G401.6 (cell line): Measurements from ENCODE around the gene LTB4R.

ENCODE experiments used
- FAIRE-seq: peaks from 2 replicates; lab custom pipeline; 2012; peaks lifted over from hg19 to GRCh38; lab: Jason Lieb, UNC

Gene LTB4R

DNA sequence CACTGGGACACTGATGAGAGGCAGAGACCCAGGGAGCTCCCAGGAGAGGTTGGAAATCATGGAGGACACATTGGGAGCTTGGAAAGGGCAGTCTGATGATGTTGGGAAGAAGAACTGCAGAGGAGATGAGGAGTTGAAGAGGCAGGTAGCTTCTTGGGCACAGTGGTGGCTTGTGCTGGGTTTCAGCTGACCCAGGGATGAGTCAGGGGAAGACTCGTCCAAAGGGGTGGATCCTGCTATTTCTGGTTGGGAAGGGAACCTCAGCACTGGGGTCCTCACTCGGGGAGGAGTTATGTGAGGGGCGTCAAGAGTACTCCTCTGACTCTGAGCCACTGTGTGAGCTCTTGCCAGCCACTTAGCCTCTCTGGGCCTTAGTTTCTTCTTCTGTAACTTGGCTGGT, 12.0 kb downstream of the LTB4R start:
- FAIRE-seq = no peak

- no peak for FAIRE-seq
Observed at GRCh38 chr14:24324024-24324423, 12.7 kb downstream of the LTB4R start.

- FAIRE-seq = no peak
Observed at GRCh38 chr14:24325041-24325530, 13.8 kb downstream of the LTB4R start.

DNA sequence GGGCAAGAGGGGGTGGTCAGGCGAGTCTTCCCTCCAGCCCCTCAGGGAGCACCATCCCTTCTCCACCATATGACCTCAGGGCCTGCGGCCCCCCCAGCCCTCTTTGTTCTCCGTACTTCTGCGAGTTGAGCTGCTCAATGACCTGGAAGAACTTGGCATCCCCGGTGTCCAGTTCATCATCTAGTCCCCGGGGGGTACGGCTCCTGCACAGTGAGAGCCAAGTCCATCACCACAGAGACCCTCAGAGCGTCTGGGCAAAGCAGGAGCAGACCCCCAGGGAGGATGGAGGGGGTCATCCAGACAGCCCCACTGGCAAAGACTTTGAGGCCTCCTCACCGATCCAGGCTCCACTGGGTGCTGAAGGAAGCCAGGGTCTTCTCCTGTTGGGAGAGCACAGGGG, 14.7 kb downstream of the LTB4R start:
- no peak for FAIRE-seq

DNA sequence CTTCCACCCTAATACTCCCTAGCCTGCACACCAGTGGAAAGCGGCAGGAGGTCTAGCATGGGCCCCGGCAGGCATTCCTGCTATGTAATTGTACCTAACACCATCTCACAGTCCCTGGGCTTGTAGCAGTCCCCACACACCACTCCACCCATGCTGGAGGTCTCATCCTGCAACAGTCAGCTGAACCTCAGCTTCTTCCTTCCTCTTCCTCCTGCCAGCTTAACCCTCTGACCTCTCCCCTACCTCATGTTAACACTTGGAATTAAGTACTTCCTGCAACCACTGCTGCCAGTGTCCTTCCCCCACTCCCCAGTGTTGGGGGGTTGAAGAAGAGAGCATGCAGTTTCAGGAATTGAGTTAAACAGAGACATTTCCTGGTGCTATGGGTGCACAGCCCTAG, 16.0 kb downstream of the LTB4R start:
- FAIRE-seq = no peak

GRCh38 chr14:24327914-24328313, 16.6 kb downstream of the LTB4R start:
- peak; percentile 34 for FAIRE-seq

DNA sequence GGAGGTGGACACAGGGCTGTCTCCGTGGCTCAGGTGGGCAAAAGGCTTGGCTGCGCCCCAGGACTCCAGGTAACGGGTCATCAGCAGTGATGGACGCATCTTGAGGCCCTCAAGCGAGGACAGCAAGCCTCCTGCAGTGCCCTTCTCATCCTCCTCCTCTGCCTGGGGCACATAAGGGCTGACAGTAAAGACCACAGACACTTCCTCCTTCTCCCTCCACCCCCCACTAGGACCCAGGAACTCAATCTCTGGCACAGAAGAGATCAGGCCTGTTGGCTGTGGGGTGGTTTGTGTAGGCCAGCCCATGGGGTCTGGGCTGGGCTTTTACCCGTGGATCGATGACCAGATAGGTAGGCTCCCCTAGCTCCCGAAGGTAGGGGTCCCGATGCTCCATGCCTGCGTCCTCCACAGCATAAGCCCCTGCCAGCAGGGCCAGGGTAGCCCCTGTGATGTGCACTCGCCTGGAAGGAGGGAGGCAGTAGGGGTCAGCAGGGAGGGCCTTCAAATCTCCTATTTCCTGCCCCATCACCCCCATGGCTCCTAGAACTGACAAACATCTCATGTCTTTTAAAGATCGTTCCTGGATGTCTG, 17.9 kb downstream of the LTB4R start:
- no peak for FAIRE-seq

- FAIRE-seq = no peak
Observed at GRCh38 chr14:24329736-24330135, 18.4 kb downstream of the LTB4R start.

GRCh38 chr14:24330973-24331674, 19.8 kb downstream of the LTB4R start:
- no peak for FAIRE-seq

DNA sequence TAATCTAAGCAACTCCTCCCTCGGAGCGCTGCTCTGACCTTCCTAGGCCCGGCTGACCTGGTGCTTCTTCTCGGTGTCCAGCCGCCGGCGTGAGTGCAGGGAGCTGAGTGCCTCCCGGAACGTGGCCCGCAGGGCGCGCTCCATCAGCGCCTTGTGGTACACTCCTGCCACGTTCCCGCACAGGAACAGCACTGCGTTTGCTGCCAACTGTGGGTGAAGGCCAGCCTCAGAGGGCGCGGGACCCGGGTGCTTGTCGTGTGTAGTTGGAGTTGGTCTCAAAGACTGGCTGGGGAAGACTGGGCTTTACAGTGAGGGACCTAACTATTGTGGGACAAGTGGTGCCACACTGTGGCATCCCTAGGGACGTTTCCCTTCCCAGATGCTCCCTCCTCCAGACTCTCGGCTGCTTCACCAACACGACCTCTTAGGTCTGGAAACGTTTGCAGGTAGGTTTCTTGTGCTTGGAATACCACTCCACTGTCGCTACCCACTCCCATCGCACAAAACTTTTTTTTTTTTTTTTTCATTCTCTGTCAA, 20.5 kb downstream of the LTB4R start:
- FAIRE-seq = no peak

- FAIRE-seq = no peak
Observed at GRCh38 chr14:24332268-24332993, 21.1 kb downstream of the LTB4R start.

GRCh38 chr14:24334431-24335291, 23.4 kb downstream of the LTB4R start, which contains the start of gene ADCY4:
TSS of gene ADCY4 (minus strand) at chr14:24335071. CDS start at chr14:24334652, 419 bp downstream.
- no peak for FAIRE-seq

- no peak for FAIRE-seq
Observed at GRCh38 chr14:24335461-24336171, 24.3 kb downstream of the LTB4R start.

GRCh38 chr14:24337144-24337823, 26.0 kb downstream of the LTB4R start:
- no peak for FAIRE-seq

- FAIRE-seq = no peak
Observed at GRCh38 chr14:24337824-24338175, 26.5 kb downstream of the LTB4R start.

- no peak for FAIRE-seq
Observed at GRCh38 chr14:24338843-24339242, 27.5 kb downstream of the LTB4R start.

DNA sequence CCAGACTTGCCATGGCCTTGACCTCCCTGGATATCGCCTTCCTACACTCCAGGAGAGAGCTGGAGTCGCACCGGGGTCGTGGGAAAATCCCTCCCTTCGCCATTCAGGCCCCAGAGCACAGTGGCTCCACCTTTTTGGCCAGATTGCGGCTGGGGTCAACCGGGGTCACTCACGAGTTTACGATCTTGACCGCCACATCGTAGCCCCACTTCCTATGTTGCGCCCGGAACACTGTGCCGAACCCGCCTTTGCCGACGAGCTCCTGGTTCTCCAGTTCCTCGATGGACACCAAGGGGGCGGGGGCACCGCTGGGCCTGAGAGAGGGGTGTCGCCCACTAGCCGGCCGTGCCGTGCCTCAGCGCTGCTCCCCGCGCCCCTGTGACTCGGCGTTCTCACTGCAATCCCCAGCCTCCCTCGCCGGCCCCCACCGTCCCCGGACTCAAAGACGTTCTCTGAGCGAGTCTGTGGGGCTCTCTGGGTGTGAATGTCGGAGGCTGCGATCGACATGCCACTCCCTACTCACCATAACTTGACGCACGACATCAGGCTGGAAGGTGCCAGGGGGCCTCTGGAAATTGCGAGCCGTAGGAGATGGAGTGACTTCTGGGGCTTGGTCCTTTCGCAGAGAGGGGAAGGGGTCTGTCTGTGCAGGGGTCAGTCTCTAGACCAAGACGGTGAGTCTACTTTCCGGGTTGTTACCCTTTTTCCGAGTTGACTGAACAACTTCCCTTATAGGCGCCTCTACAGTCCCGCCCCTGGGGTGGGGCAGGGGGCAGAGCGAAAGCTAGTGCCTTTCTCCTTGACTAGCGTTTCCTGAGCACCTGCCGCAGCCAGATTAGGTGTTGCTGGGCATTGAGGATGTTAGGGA, 28.2 kb downstream of the LTB4R start, which contains the start of gene RIPK3:
Gene RIPK3, minus strand, starts transcription at position 708 of the 868 bp plus-strand sequence. Its CDS starts 165 bp downstream, at position 543.
- FAIRE-seq = no peak

GRCh38 chr14:24340606-24341005, 29.3 kb downstream of the LTB4R start:
- FAIRE-seq = no peak

GRCh38 chr14:24342889-24343288, 31.6 kb downstream of the LTB4R start:
- no peak for FAIRE-seq
